ENCODE data around the gene NEK4.

NEK4 gene

GRCh38 chr3:52784021-52784621 lies 13.4 kb upstream of the NEK4 start:
- no peaks in the 10 kb centered on the region for H3K4me1 ChIP-seq (ENCODE audit: low read depth, poor library complexity, severe bottlenecking)
- H3K27me3 ChIP-seq (ENCODE audit: insufficient read depth, low read depth): no peaks in the 10 kb centered on the region

GRCh38 chr3:52783211-52783555 lies 12.4 kb upstream of the NEK4 start:
- Histone ChIP-seq H3K27me3 (ENCODE audit: insufficient read depth, low read depth) (no peaks in the 10 kb centered on the region), H3K27ac (no peak overlapping the region), H3K79me2 (ENCODE audit: insufficient read depth, low read depth) (no peaks in the 10 kb centered on the region), H3K36me3 (ENCODE audit: insufficient read depth) (no peaks in the 10 kb centered on the region), H3K4me1 (ENCODE audit: low read depth, poor library complexity, severe bottlenecking) (no peaks in the 10 kb centered on the region), H4K20me1 (ENCODE audit: insufficient read depth) (no peaks in the 10 kb centered on the region), H3K4me2 (no peak overlapping the region), H3K4me3 (IDR thresholded peaks at IDR 0.05; ENCODE audit: insufficient read depth, low read depth, low read length) (no peak overlapping the region), H3K9ac (no peak overlapping the region), H2AFZ (ENCODE audit: low read depth) (no peak overlapping the region)
- no peak for TF ChIP-seq CTCF (conservative IDR thresholded peaks at IDR 0.05; ENCODE audit: low read depth, low read length)

More at GRCh38 chr3:52784021-52784621, 13.4 kb upstream of the NEK4 start:
- no peak overlapping the region for H3K4me2 ChIP-seq
- H2AFZ ChIP-seq (ENCODE audit: low read depth): no peak overlapping the region
- H4K20me1 ChIP-seq (ENCODE audit: insufficient read depth): no peaks in the 10 kb centered on the region
- no peaks in the 10 kb centered on the region for H3K36me3 ChIP-seq (ENCODE audit: insufficient read depth)
- H3K4me3 ChIP-seq (IDR thresholded peaks at IDR 0.05; ENCODE audit: insufficient read depth, low read depth, low read length): no peak overlapping the region
- no peaks in the 10 kb centered on the region for H3K79me2 ChIP-seq (ENCODE audit: insufficient read depth, low read depth)
- H3K27ac ChIP-seq: no peak overlapping the region
- H3K9ac ChIP-seq: no peak overlapping the region
- TF ChIP-seq CTCF (conservative IDR thresholded peaks at IDR 0.05; ENCODE audit: low read depth, low read length): no peak

GRCh38 chr3:52782412-52783210 lies 11.9 kb upstream of the NEK4 start:
- Histone ChIP-seq H3K79me2 (ENCODE audit: insufficient read depth, low read depth) (no peaks in the 10 kb centered on the region), H3K4me2 (no peak overlapping the region), H2AFZ (ENCODE audit: low read depth) (no peak overlapping the region), H3K36me3 (ENCODE audit: insufficient read depth) (no peaks in the 10 kb centered on the region), H3K4me1 (ENCODE audit: low read depth, poor library complexity, severe bottlenecking) (no peaks in the 10 kb centered on the region), H3K27me3 (ENCODE audit: insufficient read depth, low read depth) (no peaks in the 10 kb centered on the region), H3K9ac (no peak overlapping the region), H3K4me3 (IDR thresholded peaks at IDR 0.05; ENCODE audit: insufficient read depth, low read depth, low read length) (no peak overlapping the region), H3K27ac (no peak overlapping the region), H4K20me1 (ENCODE audit: insufficient read depth) (no peaks in the 10 kb centered on the region)
- no peak for TF ChIP-seq CTCF (conservative IDR thresholded peaks at IDR 0.05; ENCODE audit: low read depth, low read length)

GRCh38 chr3:52781741-52782140 lies 11.0 kb upstream of the NEK4 start:
- no peak overlapping the region for H3K4me2 ChIP-seq

More at GRCh38 chr3:52781741-52782140, 11.0 kb upstream of the NEK4 start:
- no peaks in the 10 kb centered on the region for H3K4me1 ChIP-seq (ENCODE audit: low read depth, poor library complexity, severe bottlenecking)
- no peaks in the 10 kb centered on the region for H3K27me3 ChIP-seq (ENCODE audit: insufficient read depth, low read depth)
- H3K27ac ChIP-seq: no peak overlapping the region
- no peaks in the 10 kb centered on the region for H3K36me3 ChIP-seq (ENCODE audit: insufficient read depth)
- H3K9ac ChIP-seq: no peak overlapping the region
- TF ChIP-seq CTCF (conservative IDR thresholded peaks at IDR 0.05; ENCODE audit: low read depth, low read length): no peak
- H3K79me2 ChIP-seq (ENCODE audit: insufficient read depth, low read depth): no peaks in the 10 kb centered on the region
- no peak overlapping the region for H3K4me3 ChIP-seq (IDR thresholded peaks at IDR 0.05; ENCODE audit: insufficient read depth, low read depth, low read length)
- H2AFZ ChIP-seq (ENCODE audit: low read depth): no peak overlapping the region
- H4K20me1 ChIP-seq (ENCODE audit: insufficient read depth): no peaks in the 10 kb centered on the region

All from KMS-11 (cell line).